Nephron (organoid): ENCODE results near the gene OR5AP2.
"Not testable (repeated sequence)": the region's sequence is repeated elsewhere in the genome, so short reads cannot be mapped to it uniquely, and the experiment has no call there.

ENCODE experiments used
- H3K27ac Mint-ChIP-seq, 3 experiments: 2 replicates each; pipeline ENCODE4 v1.8.0; 2020; ENCODE audit warnings: mixed read lengths in 3 of 3, mild to moderate bottlenecking in 2 of 3, moderate library complexity in 1 of 3
- H3K27me3 Mint-ChIP-seq: 2 replicates; pipeline ENCODE4 v1.8.0; 2021; ENCODE audit warnings: low read depth, mild to moderate bottlenecking, moderate library complexity, mixed read lengths
- H3K36me3 Mint-ChIP-seq: 2 replicates; pipeline ENCODE4 v1.8.0; 2020; ENCODE audit warnings: low read depth, mixed read lengths
- H3K4me1 Mint-ChIP-seq: 2 replicates; pipeline ENCODE4 v1.8.0; 2020; ENCODE audit warnings: mixed read lengths
- H3K4me3 Mint-ChIP-seq, 3 experiments: 2 replicates each; pipeline ENCODE4 v1.8.0; 2020; ENCODE audit warnings: mild to moderate bottlenecking in 3 of 3, mixed read lengths in 3 of 3, moderate library complexity in 2 of 3
- H3K9me3 Mint-ChIP-seq: 2 replicates; pipeline ENCODE4 v1.8.0; 2020; ENCODE audit warnings: mixed read lengths
- CTCF ChIP-seq, 3 experiments: fragments of 200-600 bp; sonication (generic); IDR thresholded peaks; one replicate each; pipeline ENCODE4 v1.5.0; 2021; ENCODE audit warnings: antibody characterized with exemption in 3 of 3; ENCODE audit not compliant: unreplicated experiment in 3 of 3

The OR5AP2 gene

GRCh38 chr11:56642339-56642738 is at the start of gene OR5AP2:
Gene OR5AP2 (minus strand): TSS chr11:56642439. CDS start chr11:56642439, 0 bp downstream.
- no peaks in the 10 kb centered on the region for H3K36me3 Mint-ChIP-seq
- H3K9me3 Mint-ChIP-seq: no peaks in the 10 kb centered on the region
- no peaks in the 10 kb centered on the region for H3K4me1 Mint-ChIP-seq
- H3K27me3 Mint-ChIP-seq: no peaks in the 10 kb centered on the region
- no peak within 1 kb of the TSS for H3K4me3 Mint-ChIP-seq
- no peak for TF ChIP-seq CTCF (IDR thresholded peaks at IDR 0.05; ENCODE audit: unreplicated experiment in 3 of 3)
- H3K27ac Mint-ChIP-seq: no peak within 1 kb of the TSS

- H3K36me3 Mint-ChIP-seq, H3K9me3 Mint-ChIP-seq, H3K27ac Mint-ChIP-seq, H3K4me3 Mint-ChIP-seq, H3K4me1 Mint-ChIP-seq, H3K27me3 Mint-ChIP-seq: not testable (repeated sequence)
Measured at GRCh38 chr11:56691179-56691578, 48.9 kb upstream of the OR5AP2 start.

- H3K36me3 Mint-ChIP-seq: no peaks in the 10 kb centered on the region
- H3K4me3 Mint-ChIP-seq: no peak overlapping the region
- H3K4me1 Mint-ChIP-seq: no peaks in the 10 kb centered on the region
- no peaks in the 10 kb centered on the region for H3K27me3 Mint-ChIP-seq
- no peak for TF ChIP-seq CTCF (IDR thresholded peaks at IDR 0.05; ENCODE audit: unreplicated experiment in 3 of 3)
- H3K27ac Mint-ChIP-seq: no peak overlapping the region
- no peaks in the 10 kb centered on the region for H3K9me3 Mint-ChIP-seq
Measured at GRCh38 chr11:56688554-56689100, 46.4 kb upstream of the OR5AP2 start.

- TF ChIP-seq CTCF (IDR thresholded peaks at IDR 0.05; ENCODE audit: unreplicated experiment in 3 of 3): no peak
- H3K4me3 Mint-ChIP-seq: no peak overlapping the region
- no peaks in the 10 kb centered on the region for H3K27me3 Mint-ChIP-seq
- H3K9me3 Mint-ChIP-seq: no peaks in the 10 kb centered on the region
- no peak overlapping the region for H3K27ac Mint-ChIP-seq
- no peaks in the 10 kb centered on the region for H3K36me3 Mint-ChIP-seq
- no peaks in the 10 kb centered on the region for H3K4me1 Mint-ChIP-seq
Measured at GRCh38 chr11:56670984-56671383, 28.7 kb upstream of the OR5AP2 start.

- H3K27me3 Mint-ChIP-seq: no peaks in the 10 kb centered on the region
- no peak for TF ChIP-seq CTCF (IDR thresholded peaks at IDR 0.05; ENCODE audit: unreplicated experiment in 3 of 3)
- no peaks in the 10 kb centered on the region for H3K36me3 Mint-ChIP-seq
- H3K9me3 Mint-ChIP-seq: no peaks in the 10 kb centered on the region
- no peaks in the 10 kb centered on the region for H3K4me1 Mint-ChIP-seq
- no peak within 1 kb of the TSS for H3K27ac Mint-ChIP-seq
- H3K4me3 Mint-ChIP-seq: no peak within 1 kb of the TSS
Measured at GRCh38 chr11:56663386-56663785, 21.1 kb upstream of the OR5AP2 start, which contains the start of gene OR5AR1. Gene OR5AR1 (plus strand): TSS chr11:56663686. CDS start chr11:56663686, 0 bp downstream.

- Mint-ChIP-seq H3K27ac (no peak overlapping the region), H3K9me3 (no peaks in the 10 kb centered on the region), H3K4me1 (no peaks in the 10 kb centered on the region), H3K27me3 (no peaks in the 10 kb centered on the region), H3K4me3 (no peak overlapping the region), H3K36me3 (no peaks in the 10 kb centered on the region)
- TF ChIP-seq CTCF (IDR thresholded peaks at IDR 0.05; ENCODE audit: unreplicated experiment in 3 of 3): no peak
Measured at GRCh38 chr11:56659755-56660154, 17.5 kb upstream of the OR5AP2 start.
